GM12878 (cell line): ENCODE results near the gene NUP62. TPM values are rescaled to one million over a fixed set of nuclear protein-coding genes. Genes with fewer than 3 reads are reported as not detected.

Experiments used
- ATAC-seq: fragments of 200-7000 bp; cut with Tn5 transposase; 3 replicates; pipeline ENCODE4 v1.9.1; 2020; ENCODE audit warnings: mild to moderate bottlenecking, moderate library complexity
- BruUV-seq: library from RNA; stranded (reverse); fragments of 400-500 nt; replicated peaks from 2 replicates; lab custom pipeline; 2021; lab: Mats Ljungman, UMichigan
- CTCF ChIA-PET: fragments of 300-600 bp; sonication (Branson Sonifier 250); formaldehyde crosslinking; extraction: SDS; loops from one replicate; lab custom pipeline; 2021; ENCODE audit warnings: inconsistent platforms; lab: Yijun Ruan, JAX
- POLR2A ChIA-PET: fragments of 350-600 bp; formaldehyde crosslinking; extraction: SDS; loops from one replicate; lab custom pipeline; 2021; ENCODE audit warnings: inconsistent platforms; lab: Charles Lee
- RAD21 ChIA-PET: fragments of 300-600 bp; sonication (Branson Sonifier 250); formaldehyde crosslinking; loops from one replicate; lab custom pipeline; 2023; ENCODE audit warnings: antibody characterized with exemption; ENCODE audit not compliant: unreplicated experiment; lab: Charles Lee
- SMC1A ChIA-PET: fragments of 300-600 bp; sonication (Branson Sonifier 250); formaldehyde crosslinking; loops from one replicate; lab custom pipeline; 2023; ENCODE audit not compliant: unreplicated experiment, uncharacterized antibody; lab: Charles Lee
- DNase-seq: peaks from one replicate; pipeline ENCODE4 v3.0.0-alpha.2; 2011; ENCODE audit warnings: low read depth, low spot score
- FAIRE-seq: peaks from 3 replicates; lab custom pipeline; 2011; peaks lifted over from hg19 to GRCh38; lab: Jason Lieb, UNC
- H2AFZ ChIP-seq: 2 replicates; pipeline ENCODE4 v1.6.0; 2011; ENCODE audit warnings: low read depth, low read length, control low read depth; ENCODE audit not compliant: control insufficient read depth
- H3K27ac ChIP-seq: 2 replicates; pipeline ENCODE4 v1.5.1; 2011; ENCODE audit warnings: control low read depth; ENCODE audit not compliant: control insufficient read depth, insufficient read depth
- H3K27me3 ChIP-seq, 2 experiments: replicated peaks in 1 of 2; 2 replicates each; pipeline versions ENCODE4 v1.6.0 to v1.6.1; 2011; ENCODE audit warnings: low read length in 1 of 2; ENCODE audit not compliant: control insufficient read depth in 2 of 2, insufficient read depth in 2 of 2
- H3K36me3 ChIP-seq, 2 experiments: 2 replicates each; pipeline ENCODE4 v1.5.1; 2011; ENCODE audit warnings: low read length in 1 of 2; ENCODE audit not compliant: control insufficient read depth in 2 of 2, insufficient read depth in 2 of 2
- H3K4me1 ChIP-seq: 2 replicates; pipeline ENCODE4 v1.6.1; 2011; ENCODE audit warnings: mild to moderate bottlenecking, low read length, moderate library complexity, mixed read lengths; ENCODE audit not compliant: control insufficient read depth, insufficient read depth
- H3K4me2 ChIP-seq: 2 replicates; pipeline ENCODE4 v1.6.0; 2011; ENCODE audit warnings: control low read depth; ENCODE audit not compliant: control insufficient read depth, insufficient read depth
- H3K4me3 ChIP-seq: fragments of 200-600 bp; sonication (generic); 2 replicates; pipeline ENCODE4 v1.5.1; 2016
- H3K79me2 ChIP-seq: 2 replicates; pipeline ENCODE4 v1.6.0; 2011; ENCODE audit warnings: low read length; ENCODE audit not compliant: control insufficient read depth, insufficient read depth
- H3K9ac ChIP-seq: 2 replicates; pipeline ENCODE4 v1.8.0; 2011; ENCODE audit warnings: low read length, control low read depth, mixed read lengths; ENCODE audit not compliant: control insufficient read depth, insufficient read depth
- H3K9me3 ChIP-seq: replicated peaks from 3 replicates; pipeline ENCODE4 v1.5.1; 2011; ENCODE audit warnings: mild to moderate bottlenecking, low read length; ENCODE audit not compliant: control insufficient read depth, insufficient read depth
- H4K20me1 ChIP-seq: 2 replicates; pipeline ENCODE4 v1.6.0; 2011; ENCODE audit not compliant: control insufficient read depth, insufficient read depth
- ATF7 ChIP-seq: fragments of 450-650 bp; IDR thresholded peaks from 2 replicates; pipeline ENCODE4 v1.6.1; 2016; ENCODE audit warnings: low read depth, mild to moderate bottlenecking
- ESRRA ChIP-seq: IDR thresholded peaks from 2 replicates; pipeline ENCODE4 v1.6.1; 2012; ENCODE audit warnings: mild to moderate bottlenecking, low read length, improper control_type of control experiment
- KLF5 ChIP-seq: fragments of 450-650 bp; IDR thresholded peaks from 2 replicates; pipeline ENCODE4 v1.6.1; 2014; ENCODE audit warnings: mild to moderate bottlenecking; ENCODE audit not compliant: partially characterized antibody
- LARP7 ChIP-seq: fragments of 450-650 bp; IDR thresholded peaks from 2 replicates; pipeline ENCODE4 v1.6.1; 2017; ENCODE audit warnings: mild to moderate bottlenecking
- NKRF ChIP-seq: fragments of 450-650 bp; conservative IDR thresholded peaks from 2 replicates; pipeline ENCODE4 v1.6.1; 2017; ENCODE audit warnings: mild to moderate bottlenecking, moderate library complexity
- RAD51 ChIP-seq: fragments of 450-650 bp; IDR thresholded peaks from 2 replicates; pipeline ENCODE4 v1.6.1; 2016; ENCODE audit warnings: moderate library complexity, mild to moderate bottlenecking, inconsistent platforms
- RB1 ChIP-seq: fragments of 450-650 bp; formaldehyde crosslinking; IDR thresholded peaks from 2 replicates; pipeline ENCODE4 v1.6.1; 2017; ENCODE audit warnings: mild to moderate bottlenecking, borderline replicate concordance
- RELA ChIP-seq: fragments of 450-650 bp; IDR thresholded peaks from 2 replicates; pipeline ENCODE4 v1.8.0; 2014; ENCODE audit warnings: borderline replicate concordance; ENCODE audit not compliant: partially characterized antibody
- SREBF1 ChIP-seq: IDR thresholded peaks from 2 replicates; pipeline ENCODE4 v1.6.1; 2012; ENCODE audit warnings: mild to moderate bottlenecking, low read length
- TAF1 ChIP-seq: IDR thresholded peaks from 2 replicates; pipeline ENCODE4 v1.6.1; 2011; ENCODE audit warnings: mild to moderate bottlenecking, low read depth, low read length, borderline replicate concordance
- ZNF384 ChIP-seq: IDR thresholded peaks from 2 replicates; pipeline ENCODE4 v1.6.1; 2012; ENCODE audit warnings: low read depth, mild to moderate bottlenecking, low read length, improper control_type of control experiment, borderline replicate concordance
- WGBS: methylation state at CpG from one replicate; pipeline ENCODE4 v1.1.6; 2016; ENCODE audit warnings: low lambda C conversion rate; ENCODE audit not compliant: insufficient replicate concordance, insufficient coverage; ENCODE audit errors: missing lambda C conversion rate; 5-methylcytosine and 5-hydroxymethylcytosine counted together
- in situ Hi-C: fragments of 300-500 bp; cut with MboI; formaldehyde crosslinking; loops from 9 replicates; pipeline ENCODE4 v1.14.3; 2018; ENCODE audit warnings: mixed read lengths
- intact Hi-C: fragments of 100-400 bp; cut with micrococcal nuclease; formaldehyde crosslinking; loops from one replicate; pipeline ENCODE4 v1.14.2; 2022; ENCODE audit not compliant: unreplicated experiment
- polyA plus RNA-seq, 11 experiments: library from polyadenylated mRNA; depleted of rRNA in 4 of 11; unstranded in 6 of 11; stranded (reverse) in 5 of 11; fragments of >200 nt; fragmentation: Nextera tagmentation in 4 of 11; fragmentation: Illumina TruSeq in 1 of 11; extraction: Ambion mirVana in 4 of 11; extraction: Trizol in 1 of 11; gene quantifications; 1 replicate in 1 of 11; 2 replicates in 10 of 11; pipeline versions ENCODE4 v1.2.1 to v1.2.3, GENCODE V29; 2011 to 2016; ENCODE audit warnings: inconsistent platforms in 2 of 11, missing spikeins in 2 of 11, low read depth in 1 of 11
- total RNA-seq, 4 experiments: library from RNA; depleted of rRNA in 3 of 4; stranded (reverse); fragments of >200 nt in 3 of 4; fragmentation: Illumina TruSeq in 1 of 4; extraction: Trizol in 1 of 4; gene quantifications; 2 replicates each; pipeline versions ENCODE4 v1.2.1 to v1.2.3, GENCODE V29; 2013 to 2021
- TF ChIP-seq, protein P1 (sequence below): IDR thresholded peaks from 2 replicates; pipeline ENCODE4 v1.6.1; 2012; ENCODE audit warnings: improper control_type of control experiment, low read depth, low read length; ENCODE audit not compliant: insufficient replicate concordance

The NUP62 gene
- total and polyA plus RNA-seq, 10 of the 15 experiments (the other 5 are each of a cell fraction or from before 2014, with no cell fraction given) = 19.5 to 110 (median 66.9) TPM

DNA sequence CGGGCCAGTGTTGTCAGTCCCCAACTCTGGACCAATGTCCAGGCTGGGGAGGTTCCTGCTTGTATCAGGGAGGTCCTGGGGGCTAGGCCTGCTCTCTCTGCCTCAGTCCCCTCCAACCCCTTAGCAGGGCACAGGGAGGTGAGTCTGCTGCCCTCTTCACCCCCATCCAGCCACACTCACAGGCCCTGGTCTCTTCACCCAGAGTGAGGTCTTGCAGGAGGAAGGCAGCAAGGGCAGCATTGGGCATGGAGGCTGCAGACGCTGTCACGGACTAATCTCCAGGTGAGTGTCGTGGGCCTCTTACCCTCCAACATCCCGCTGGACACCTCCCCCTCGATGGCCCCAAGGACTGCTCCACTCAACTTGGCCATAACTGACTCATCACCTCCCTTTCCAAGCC lies 43.5 kb upstream of the NUP62 start:
- Histone ChIP-seq H3K9me3 (no peaks in the 10 kb centered on the region), H3K79me2 (no peaks in the 10 kb centered on the region), H3K4me1 (no peaks in the 10 kb centered on the region), H3K27me3 (no peaks in the 10 kb centered on the region), H3K36me3 (no peaks in the 10 kb centered on the region), H3K4me3 (no peak overlapping the region)
- 53% methylated on average over 6 of the region's 6 CpGs for WGBS
- DNase-seq = no peak
- intact Hi-C loops = no loop called here
- TF ChIP-seq LARP7 = no peak
- TF ChIP-seq RAD51 = no peak
- no peak for TF ChIP-seq TAF1
- no peak for TF ChIP-seq RB1
- no peak for TF ChIP-seq ATF7
- TF ChIP-seq SREBF1 = no peak
- TF ChIP-seq ESRRA = no peak
- TF ChIP-seq, all 136 proteins: peak for 0
- CTCF ChIA-PET = no interaction called here
- FAIRE-seq = no peak
- no peak for ATAC-seq
- no peak overlapping the region for H2AFZ ChIP-seq
- BruUV-seq = no TSS peak
- H3K9ac ChIP-seq = no peak overlapping the region
- POLR2A ChIA-PET = interaction anchor here (0.6 kb wide), 1 partner anchor 129 kb away, joined by 8 read pairs; no protein-coding TSS in a partner anchor
- H3K27ac ChIP-seq = no peak overlapping the region
- H4K20me1 ChIP-seq = no peaks in the 10 kb centered on the region
- SMC1A ChIA-PET = no interaction called here
- no peak overlapping the region for H3K4me2 ChIP-seq
- in situ Hi-C loops = no loop called here
- RAD21 ChIA-PET = no interaction called here

DNA sequence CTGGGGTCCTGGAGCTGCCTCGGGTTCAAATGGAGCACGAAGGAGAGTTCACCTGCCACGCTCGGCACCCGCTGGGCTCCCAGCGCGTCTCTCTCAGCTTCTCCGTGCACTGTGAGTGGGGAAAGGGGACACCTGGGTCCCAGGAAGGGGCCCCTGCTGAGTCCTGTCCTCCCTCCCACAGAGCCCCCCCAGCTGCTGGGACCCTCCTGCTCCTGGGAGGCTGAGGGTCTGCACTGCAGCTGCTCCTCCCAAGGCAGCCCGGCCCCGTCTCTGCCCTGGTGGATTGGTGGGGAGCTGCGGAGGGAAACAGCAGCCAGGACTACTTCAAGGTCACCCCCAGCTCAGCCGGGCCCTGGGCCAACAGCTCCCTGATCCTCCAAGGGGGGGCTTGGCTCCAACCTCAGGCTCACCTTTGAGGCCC lies 42.7 kb upstream of the NUP62 start:
- DNase-seq = no peak
- Histone ChIP-seq H3K79me2 (no peaks in the 10 kb centered on the region), H4K20me1 (no peaks in the 10 kb centered on the region), H3K4me3 (no peak overlapping the region), H3K9ac (no peak overlapping the region), H3K4me2 (no peak overlapping the region), H3K9me3 (no peaks in the 10 kb centered on the region), H2AFZ (no peak overlapping the region), H3K27ac (no peak overlapping the region), H3K36me3 (no peaks in the 10 kb centered on the region), H3K27me3 (no peaks in the 10 kb centered on the region), H3K4me1 (no peaks in the 10 kb centered on the region)
- BruUV-seq = no TSS peak
- ChIA-PET POLR2A (interaction anchor here (0.6 kb wide), 1 partner anchor 129 kb away, joined by 8 read pairs; no protein-coding TSS in a partner anchor), SMC1A (no interaction called here), RAD21 (no interaction called here), CTCF (no interaction called here)
- no peak for ATAC-seq
- in situ Hi-C loops = no loop called here
- intact Hi-C loops = no loop called here
- WGBS = 64% methylated on average over 12 of the region's 12 CpGs
- no peak for FAIRE-seq
- TF ChIP-seq RELA (no peak), ZNF384 (no peak), NKRF (no peak), KLF5 (no peak)
- TF ChIP-seq, protein P1, sequence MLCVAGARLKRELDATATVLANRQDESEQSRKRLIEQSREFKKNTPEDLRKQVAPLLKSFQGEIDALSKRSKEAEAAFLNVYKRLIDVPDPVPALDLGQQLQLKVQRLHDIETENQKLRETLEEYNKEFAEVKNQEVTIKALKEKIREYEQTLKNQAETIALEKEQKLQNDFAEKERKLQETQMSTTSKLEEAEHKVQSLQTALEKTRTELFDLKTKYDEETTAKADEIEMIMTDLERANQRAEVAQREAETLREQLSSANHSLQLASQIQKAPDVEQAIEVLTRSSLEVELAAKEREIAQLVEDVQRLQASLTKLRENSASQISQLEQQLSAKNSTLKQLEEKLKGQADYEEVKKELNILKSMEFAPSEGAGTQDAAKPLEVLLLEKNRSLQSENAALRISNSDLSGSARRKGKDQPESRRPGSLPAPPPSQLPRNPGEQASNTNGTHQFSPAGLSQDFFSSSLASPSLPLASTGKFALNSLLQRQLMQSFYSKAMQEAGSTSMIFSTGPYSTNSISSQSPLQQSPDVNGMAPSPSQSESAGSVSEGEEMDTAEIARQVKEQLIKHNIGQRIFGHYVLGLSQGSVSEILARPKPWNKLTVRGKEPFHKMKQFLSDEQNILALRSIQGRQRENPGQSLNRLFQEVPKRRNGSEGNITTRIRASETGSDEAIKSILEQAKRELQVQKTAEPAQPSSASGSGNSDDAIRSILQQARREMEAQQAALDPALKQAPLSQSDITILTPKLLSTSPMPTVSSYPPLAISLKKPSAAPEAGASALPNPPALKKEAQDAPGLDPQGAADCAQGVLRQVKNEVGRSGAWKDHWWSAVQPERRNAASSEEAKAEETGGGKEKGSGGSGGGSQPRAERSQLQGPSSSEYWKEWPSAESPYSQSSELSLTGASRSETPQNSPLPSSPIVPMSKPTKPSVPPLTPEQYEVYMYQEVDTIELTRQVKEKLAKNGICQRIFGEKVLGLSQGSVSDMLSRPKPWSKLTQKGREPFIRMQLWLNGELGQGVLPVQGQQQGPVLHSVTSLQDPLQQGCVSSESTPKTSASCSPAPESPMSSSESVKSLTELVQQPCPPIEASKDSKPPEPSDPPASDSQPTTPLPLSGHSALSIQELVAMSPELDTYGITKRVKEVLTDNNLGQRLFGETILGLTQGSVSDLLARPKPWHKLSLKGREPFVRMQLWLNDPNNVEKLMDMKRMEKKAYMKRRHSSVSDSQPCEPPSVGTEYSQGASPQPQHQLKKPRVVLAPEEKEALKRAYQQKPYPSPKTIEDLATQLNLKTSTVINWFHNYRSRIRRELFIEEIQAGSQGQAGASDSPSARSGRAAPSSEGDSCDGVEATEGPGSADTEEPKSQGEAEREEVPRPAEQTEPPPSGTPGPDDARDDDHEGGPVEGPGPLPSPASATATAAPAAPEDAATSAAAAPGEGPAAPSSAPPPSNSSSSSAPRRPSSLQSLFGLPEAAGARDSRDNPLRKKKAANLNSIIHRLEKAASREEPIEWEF = no peak
